Stromal cell of bone marrow (primary cell): ENCODE data around the gene GPR162.

ENCODE experiments used
- DNase-seq: peaks from one replicate; pipeline ENCODE4 v3.0.0-alpha.2; 2012; ENCODE audit warnings: low read depth

The GPR162 gene

DNA sequence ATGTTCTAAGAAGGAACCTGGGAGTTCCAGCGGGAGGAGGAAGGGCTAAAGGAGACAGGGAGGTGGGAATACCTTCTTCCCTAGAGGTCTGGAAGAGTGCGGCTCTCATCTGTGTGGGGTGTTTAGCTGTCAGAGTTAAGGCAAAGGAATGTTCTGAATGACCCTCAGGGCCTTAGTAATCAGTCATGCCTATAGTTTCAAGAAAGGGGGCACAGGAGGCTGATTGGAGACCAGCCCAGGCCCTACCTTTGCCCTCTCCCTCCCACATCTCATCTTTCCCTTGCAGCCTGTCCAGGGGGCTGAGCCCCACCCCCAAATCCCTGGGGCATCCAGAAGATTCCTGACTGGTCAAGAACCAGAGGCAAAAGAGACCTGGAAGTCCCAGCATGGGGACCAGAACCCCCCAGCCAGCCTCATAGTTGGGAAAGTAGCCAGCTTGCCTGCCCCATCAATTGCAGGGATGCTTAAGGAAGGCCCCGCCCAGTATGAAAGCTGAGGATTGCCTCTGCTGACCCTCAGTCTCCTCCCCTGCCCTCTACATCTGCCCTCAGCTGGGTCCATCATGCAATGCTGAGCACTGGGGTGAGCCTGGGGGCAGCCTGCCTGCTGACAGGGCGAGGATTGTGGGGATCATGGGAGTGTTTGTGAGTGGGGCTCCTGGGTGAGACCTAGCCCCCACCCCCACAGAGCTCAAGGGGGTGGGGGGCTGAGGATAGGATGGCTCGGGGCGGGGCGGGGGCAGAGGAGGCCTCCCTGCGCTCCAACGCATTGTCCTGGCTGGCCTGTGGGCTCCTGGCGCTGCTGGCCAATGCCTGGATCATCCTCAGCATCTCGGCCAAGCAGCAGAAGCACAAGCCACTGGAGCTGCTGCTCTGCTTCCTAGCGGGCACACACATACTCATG lies 1.8 kb downstream of the GPR162 start:
- no peak for DNase-seq

DNA sequence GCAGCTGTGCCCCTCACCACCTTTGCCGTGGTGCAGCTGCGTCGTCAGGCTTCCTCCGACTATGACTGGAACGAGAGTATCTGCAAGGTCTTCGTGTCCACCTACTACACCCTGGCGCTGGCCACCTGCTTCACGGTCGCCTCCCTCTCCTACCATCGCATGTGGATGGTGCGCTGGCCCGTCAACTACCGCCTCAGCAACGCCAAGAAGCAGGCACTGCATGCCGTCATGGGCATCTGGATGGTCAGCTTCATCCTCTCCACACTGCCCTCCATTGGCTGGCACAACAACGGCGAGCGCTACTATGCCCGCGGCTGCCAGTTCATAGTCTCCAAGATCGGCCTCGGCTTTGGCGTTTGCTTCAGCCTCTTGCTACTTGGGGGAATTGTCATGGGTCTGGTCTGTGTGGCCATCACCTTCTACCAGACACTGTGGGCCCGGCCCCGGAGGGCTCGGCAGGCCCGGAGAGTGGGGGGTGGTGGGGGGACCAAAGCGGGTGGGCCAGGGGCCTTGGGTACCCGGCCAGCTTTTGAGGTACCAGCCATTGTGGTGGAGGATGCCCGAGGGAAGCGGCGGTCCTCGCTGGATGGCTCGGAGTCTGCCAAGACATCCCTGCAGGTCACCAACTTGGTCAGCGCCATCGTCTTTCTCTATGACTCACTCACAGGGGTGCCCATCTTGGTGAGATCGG lies 2.6 kb downstream of the GPR162 start:
- DNase-seq, result no peak

DNA sequence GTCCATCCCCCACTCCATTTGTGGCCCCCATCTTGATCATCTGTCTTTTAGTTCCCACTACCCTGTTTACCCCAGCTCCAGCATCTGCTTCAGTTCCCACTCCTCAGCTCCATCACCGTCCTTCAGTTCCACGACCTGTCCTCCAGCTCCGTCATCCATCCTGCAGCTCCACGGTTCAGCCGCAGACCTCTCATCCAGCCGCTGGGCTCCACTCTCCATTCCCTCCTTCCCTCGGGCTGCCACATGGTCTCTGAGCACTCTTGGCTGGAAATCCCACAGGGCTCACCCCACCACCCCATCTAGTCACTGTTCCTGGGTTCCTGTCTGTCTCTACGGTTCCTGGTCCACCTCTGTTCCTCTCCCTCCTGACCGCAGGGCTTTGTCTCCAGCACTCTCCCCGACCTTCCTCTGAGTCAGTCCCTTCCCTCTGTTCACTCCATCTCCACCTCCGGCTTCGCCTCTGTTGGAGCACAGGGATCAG lies 3.3 kb downstream of the GPR162 start:
- DNase-seq, result no peak

DNA sequence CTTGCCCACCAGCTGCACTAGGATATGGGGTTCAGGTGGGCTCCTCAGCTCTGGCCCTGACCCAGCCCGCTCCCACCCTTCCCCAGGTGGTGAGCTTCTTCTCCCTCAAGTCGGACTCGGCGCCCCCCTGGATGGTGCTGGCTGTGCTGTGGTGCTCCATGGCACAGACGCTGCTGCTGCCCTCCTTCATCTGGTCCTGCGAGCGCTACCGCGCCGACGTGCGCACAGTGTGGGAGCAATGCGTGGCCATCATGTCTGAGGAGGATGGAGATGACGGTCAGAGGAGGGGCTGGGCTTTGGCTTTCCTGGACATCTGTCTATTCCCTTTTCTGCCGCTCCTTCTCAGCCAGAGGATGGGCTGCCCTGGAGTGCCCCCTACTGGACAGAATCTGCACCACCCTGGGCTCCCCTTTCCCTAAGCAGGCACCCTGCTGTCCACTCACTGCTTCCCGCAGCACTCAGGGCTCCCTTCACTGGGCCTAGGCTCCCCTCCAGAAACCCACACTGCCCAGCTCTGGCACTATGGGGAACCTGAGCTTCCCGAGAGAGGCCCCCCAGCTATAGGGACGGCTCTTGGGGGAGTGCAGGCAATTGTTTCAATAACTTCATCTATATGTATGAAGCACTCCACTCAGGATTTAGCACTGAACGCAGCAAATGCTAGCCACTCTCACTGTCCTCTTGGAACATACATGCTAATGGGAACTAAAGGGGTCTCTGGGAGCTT lies 3.9 kb downstream of the GPR162 start:
- peak; percentile 71 for DNase-seq

GRCh38 chr12:6826125-6826733 lies 4.6 kb downstream of the GPR162 start:
- no peak for DNase-seq

DNA sequence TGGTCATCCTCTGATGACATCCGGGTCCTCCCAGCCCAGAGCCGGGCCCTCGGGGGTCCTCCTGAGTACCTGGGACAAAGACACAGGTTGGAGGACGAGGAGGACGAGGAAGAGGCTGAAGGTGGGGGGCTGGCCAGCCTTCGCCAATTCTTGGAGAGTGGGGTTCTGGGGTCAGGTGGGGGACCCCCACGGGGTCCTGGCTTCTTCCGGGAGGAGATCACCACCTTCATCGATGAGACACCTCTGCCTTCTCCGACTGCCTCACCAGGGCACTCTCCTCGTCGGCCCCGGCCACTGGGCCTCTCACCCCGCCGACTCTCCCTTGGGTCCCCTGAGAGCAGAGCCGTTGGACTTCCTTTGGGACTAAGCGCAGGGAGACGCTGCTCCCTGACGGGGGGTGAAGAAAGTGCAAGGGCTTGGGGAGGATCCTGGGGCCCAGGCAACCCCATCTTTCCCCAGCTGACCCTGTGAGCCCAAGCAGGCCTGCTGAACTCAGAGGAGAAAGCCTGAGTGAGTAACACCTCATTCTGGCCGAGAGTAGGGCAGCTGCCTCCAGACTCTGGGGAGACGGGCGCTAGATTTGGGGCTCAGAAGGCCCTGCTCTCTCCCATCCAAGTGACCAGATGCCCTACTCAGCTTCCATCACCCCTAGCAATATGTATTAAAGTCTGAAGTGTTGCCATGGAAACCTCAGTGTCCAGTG lies 5.3 kb downstream of the GPR162 start:
- no peak for DNase-seq

- peak; percentile 71 for DNase-seq
Observed at GRCh38 chr12:6827437-6827911, 5.9 kb downstream of the GPR162 start.

DNA sequence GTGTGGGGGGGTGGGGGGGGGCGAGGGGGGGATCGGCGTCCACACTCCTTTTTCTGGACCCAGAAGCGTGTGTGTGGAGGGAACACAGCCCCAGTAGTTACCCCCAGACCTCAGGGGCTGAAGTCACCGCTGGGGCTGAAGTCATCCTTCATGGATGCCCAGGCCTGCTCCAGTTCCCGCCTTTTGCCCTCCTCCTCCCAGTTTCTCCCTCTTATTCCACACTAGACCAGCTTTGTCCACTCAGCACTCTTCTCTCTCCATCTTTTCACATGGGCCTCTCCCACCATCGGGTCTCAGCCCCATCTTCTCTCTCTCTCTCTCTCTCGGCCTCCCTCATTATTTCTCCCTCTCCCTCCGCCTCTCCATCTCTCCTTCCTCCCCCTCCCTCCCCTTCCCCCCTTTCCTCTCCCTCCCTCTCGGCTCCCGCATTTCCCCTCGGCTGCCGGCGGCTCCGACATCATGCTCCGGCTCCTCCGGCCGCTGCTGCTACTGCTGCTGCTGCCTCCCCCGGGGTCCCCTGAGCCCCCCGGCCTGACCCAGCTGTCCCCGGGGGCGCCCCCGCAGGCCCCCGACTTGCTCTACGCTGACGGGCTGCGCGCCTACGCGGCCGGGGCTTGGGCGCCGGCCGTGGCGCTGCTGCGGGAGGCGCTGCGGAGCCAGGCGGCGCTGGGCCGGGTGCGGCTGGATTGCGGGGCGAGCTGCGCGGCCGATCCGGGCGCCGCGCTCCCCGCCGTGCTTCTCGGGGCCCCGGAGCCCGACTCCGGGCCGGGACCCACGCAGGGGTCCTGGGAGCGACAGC lies 6.6 kb downstream of the GPR162 start, which contains the start of gene P3H3:
Gene P3H3 (plus strand): TSS at position 426 of the 799 bp plus-strand sequence. CDS start 34 bp downstream, at position 460.
- peak; percentile 24 for DNase-seq

GRCh38 chr12:6828781-6829535 lies 7.3 kb downstream of the GPR162 start:
- DNase-seq, result peak; percentile 34

DNA sequence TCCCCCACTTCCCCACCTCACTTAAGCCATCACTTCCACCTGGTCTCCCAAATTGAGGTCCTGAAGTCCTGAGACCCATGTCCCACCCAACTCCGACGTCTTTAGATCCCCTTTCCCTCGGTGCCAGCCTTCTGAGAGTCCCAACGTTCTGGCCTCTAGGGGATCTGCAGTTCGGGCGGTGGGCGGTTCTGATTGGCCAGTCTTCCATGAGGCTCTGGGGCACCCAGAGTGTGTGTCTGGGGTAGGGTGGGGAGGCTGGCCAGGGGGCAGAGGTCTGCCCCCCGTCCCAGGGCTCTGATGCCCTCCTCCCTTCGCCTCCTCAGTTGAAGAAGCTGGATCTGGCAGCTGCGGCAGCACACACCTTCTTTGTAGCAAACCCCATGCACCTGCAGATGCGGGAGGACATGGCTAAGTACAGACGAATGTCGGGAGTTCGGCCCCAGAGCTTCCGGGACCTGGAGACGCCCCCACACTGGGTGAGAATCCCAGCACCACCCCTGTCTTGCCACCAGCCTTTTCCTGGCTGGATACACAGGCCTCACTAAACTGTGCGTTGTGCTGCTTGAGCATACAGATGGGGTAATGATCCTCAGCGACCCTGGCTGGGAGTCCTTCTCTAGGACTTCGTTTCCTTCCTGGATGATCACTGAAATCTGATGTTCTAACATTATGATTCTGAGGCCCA lies 8.1 kb downstream of the GPR162 start:
- no peak for DNase-seq

- no peak for DNase-seq
Observed at GRCh38 chr12:6830286-6830890, 8.8 kb downstream of the GPR162 start.

DNA sequence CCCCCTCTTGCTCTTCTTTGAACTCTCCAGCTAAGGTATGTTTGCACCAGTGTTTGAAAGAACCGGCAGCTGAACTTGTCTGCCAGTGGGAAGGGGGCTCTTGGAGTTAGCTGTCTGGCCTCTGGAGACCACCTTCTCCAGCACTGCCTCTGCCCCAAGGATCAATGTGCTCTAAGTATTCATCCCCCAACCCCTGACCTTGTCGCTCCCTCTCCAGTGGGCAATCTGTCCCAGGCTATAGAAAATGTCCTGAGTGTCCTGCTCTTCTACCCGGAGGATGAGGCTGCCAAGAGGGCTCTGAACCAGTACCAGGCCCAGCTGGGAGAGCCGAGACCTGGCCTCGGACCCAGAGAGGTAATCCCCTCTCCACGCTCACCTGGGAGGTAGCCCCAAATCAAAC lies 9.4 kb downstream of the GPR162 start:
- DNase-seq, result no peak

DNA sequence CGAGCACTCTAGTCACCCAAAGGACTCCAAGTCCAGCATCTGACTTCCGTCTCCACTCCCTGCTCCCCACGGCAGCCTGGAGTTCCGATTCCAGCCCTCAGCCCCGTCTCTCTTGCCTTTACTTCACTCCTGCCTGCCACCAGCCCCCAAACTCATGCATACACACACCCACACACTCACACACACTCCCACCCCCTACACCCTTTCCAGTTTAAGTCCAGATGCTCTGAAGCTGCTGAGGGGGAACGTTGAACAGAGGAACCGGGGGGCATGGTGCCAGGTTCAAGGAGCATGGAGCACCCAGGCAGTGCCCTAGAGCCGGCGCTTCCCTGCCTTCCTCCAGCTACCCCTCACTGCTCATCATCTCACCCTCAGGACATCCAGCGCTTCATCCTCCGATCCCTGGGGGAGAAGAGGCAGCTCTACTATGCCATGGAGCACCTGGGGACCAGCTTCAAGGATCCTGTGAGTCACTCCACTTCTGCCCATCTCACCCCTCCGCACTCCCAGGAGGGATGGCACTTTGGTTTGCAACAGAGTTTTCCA lies 9.9 kb downstream of the GPR162 start:
- DNase-seq, result no peak

GRCh38 chr12:6832125-6832524 lies 10.5 kb downstream of the GPR162 start:
- no peak for DNase-seq

DNA sequence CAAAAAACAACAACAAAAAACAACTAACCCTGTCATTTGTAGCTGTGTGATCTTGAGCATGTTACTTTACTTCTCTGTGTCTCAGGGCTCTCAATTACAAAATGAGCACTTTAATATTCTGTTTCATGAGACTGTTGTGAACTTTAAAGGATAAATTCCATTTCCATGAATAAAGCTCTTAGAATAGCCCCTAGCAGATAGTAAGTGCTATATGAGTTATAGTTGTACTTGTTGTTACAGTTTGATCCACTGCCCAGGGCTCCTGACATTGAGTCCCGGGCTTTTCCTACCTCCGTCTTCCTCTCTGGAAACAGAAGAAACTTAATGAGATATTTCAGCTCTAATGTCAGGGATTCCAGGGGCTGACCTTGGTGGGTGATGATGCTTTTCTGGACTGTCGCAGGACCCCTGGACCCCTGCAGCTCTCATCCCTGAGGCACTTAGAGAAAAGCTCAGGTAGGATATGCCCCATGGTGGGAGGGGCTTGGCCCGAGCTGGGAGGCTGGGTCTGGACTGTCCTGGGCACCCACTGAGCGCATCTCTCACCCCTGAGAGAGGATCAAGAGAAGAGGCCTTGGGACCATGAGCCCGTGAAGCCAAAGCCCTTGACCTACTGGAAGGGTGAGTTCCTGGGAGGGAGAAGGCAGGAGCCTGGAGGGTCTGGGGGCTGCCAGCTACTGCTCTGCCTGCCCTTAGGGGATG lies 11.7 kb downstream of the GPR162 start:
- DNase-seq, result no peak

GRCh38 chr12:6834254-6834653 lies 12.6 kb downstream of the GPR162 start:
- DNase-seq, result no peak

DNA sequence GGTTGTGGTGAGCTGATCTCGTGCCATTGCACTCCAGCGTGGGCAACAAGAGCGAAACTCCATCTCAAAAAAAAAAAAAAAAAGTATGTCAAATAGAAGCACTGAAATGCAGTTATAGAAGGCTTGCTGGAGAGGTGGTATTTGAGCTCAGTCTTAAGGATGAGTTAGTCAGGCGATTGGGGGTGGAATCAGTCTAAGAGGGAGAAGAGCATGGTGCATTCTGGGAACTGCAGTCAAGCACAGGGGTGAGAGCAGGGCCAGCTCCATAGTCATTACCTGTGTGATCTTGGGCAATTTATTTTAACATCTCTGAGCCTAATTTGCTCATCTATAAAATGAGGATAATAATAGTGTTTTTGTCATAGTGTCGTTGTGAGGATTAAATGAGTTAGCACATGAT lies 13.3 kb downstream of the GPR162 start:
- no peak for DNase-seq

DNA sequence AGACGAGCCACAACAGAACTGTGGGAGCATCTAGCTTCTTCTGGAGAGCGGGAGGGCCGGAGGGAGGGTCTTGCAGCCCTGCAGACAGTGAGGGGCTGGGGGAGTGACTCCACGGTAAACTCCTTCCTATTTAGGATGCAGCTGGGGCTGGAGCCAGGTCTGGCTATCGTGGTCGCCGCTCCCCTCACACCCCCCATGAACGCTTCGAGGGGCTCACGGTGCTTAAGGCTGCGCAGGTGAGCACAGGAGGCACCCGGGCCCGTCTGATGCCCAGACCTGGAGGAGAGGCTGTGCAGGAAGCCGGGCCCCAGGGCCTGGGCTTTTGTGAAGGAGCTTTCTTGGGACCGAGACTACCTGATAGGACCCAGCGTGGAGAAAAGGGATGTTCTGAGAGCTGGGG lies 15.2 kb downstream of the GPR162 start:
- DNase-seq, result no peak
